HG03039 (cell line): ENCODE data around the gene RNF144A.

Source experiments
- ATAC-seq: cut with Tn5 transposase; IDR thresholded peaks from one replicate; pipeline ENCODE4 v1.9.1; 2021; ENCODE audit warnings: mild to moderate bottlenecking, moderate library complexity; ENCODE audit not compliant: unreplicated experiment

RNF144A gene

DNA sequence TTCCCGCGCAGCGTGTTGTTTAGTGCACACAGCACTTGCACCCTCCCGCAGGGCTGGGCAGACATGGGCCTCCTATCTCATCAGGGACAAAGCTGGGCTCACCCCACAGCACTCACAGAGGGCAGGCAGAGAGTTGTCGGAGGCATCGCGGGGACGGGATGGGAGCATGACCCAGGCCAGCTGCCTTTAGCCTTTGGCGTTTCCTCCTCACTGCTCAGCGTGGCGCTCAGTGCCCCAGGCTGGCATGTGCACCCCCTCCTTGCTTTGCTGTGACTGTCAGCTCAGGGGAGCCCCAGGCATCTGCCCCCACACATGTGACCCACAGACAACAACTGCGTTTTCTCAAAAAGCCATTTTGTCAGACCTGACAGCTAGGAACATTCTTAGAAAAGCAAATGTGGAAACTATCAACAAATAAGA is 101.1 kb downstream of the RNF144A start:
- ATAC-seq = no peak

DNA sequence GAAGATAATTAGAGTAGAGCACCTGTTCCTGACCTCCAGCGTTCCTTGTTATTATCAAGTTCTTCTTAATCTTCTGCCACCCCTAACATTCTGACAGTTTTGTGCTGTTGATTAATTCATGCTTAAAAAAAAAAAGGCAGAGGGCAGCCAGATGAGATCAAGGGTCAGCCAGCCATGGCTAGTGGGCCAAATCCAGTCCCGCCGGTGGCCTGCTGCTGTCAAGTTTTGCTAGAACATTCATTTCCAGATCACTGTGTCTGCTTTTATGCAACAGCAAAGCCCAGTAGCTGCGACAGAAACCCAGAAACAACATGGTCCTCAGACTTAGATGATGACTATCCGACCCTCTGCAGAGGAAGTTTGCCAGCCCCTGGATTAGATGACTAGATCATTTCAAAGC is 101.6 kb downstream of the RNF144A start:
- no peak for ATAC-seq

DNA sequence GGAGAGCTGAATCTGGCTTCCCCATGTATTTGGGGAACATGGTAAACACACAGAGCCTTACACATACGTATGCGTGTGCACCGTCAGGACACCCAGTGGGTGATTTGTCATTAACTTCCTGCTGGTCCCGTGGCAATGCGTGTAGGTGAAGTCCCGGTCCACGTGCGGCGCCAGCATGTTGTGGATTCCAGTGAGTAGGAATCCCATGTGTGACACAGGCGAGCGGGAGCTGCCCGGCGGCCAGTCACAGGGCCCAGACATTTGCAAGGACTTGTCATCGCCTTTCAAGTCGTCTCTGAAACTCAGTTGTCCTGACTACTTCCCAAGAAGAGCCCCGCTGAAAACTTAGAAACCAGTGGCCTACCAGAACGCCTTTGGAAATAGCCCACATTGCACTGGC is 102.0 kb downstream of the RNF144A start:
- ATAC-seq = no peak

DNA sequence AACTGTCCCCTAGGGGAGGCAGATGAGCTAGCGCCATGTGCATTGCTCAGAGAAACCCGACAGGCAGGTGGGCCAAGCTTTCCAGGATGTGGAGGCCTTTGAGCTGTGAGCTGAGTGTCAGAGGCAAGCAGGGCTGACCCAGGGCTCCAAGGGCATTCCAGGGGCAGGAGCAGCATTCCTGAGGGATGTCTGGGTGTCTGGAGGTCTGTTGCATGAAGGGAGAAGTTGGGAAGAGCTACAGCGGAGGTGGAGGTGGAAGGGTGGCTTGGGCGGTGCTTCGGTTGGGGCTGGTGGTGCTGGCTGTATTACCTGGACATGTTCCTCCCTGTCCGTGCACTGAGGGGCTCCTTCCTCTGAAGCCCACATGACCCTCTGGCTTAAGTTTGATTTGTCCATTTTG is 102.8 kb downstream of the RNF144A start:
- no peak for ATAC-seq

DNA sequence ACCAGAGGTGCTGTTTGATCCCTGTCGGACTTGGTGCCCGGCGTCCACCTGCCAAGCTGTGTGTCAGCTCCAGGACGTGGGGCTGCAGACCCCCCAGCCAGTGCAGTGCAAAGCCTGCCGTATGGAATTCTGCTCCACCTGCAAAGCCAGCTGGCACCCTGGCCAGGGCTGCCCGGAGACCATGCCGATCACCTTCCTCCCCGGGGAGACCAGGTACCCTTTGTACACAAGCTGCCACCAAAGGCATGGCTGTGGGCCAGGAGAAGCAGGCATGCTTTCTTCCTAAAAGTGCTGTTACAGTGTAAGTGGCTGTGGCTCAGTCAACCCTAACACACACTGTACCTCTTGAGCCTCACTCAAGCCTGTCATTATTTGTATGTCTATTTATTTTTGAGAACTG is 103.3 kb downstream of the RNF144A start:
- no peak for ATAC-seq

DNA sequence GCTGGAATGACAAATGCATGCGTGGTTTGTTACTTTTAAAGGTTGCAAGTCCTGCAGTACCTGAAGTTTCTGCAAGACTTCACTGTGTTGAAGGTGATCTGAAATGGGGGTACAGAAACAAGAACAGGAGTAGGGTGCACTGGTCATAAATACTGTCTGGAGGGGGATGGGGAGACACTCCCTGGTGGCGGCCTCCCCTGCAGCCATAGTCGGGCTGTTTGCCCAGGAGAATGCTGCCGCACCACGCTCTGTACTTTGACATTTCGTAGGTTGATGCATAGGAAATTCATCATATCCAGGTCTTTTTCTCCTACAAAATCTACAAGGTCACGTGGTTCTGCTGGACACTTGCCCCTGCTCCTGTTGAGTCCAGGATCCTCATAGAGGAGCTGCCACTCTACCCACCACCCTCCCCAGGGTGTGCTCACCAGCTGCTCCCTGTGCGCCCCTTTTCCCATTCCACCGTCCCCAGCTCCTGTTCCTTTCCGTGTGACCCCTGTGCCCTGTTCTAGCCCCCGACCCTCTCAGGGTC is 103.8 kb downstream of the RNF144A start:
- no peak for ATAC-seq

DNA sequence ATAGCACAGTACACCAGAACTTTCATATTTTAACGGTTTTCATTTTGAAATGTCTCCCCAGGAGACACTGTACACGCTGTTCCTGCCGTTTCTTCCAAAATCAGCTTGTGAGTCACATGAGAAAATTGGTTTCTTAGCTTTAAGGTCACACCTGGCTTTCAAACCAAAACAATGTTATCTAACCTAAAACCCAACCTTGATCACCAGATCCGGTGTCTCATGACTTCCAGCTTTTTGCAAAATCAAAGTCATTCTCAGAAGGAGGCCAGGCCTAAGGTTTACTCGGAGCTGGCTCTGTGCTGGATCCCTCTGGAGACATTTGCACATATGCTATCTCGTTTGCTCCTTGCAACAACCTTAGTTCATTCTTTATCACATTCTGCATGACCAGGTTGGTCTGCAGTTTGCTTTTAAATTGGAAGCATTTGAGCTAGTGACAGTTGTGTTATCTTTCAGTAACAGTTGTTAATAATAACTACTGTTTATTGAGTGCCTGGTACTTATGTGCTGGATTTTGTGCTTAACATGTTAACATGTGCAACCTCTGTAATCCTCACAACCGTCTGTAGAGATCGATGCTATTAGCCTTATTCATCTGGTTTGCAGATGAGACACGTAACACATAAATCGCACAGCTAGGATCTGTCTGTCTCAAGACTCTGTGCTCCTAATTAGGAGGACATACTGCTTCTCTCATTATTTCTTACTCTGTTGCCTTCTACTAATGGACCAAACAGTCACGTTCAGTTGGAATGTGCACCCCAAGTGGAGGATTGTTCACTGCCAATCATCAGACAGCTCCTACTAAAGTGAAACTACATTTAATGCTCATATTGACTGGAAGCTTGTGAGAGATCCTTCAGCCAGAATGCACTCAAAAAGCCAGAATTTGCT is 105.5 kb downstream of the RNF144A start:
- ATAC-seq = no peak

DNA sequence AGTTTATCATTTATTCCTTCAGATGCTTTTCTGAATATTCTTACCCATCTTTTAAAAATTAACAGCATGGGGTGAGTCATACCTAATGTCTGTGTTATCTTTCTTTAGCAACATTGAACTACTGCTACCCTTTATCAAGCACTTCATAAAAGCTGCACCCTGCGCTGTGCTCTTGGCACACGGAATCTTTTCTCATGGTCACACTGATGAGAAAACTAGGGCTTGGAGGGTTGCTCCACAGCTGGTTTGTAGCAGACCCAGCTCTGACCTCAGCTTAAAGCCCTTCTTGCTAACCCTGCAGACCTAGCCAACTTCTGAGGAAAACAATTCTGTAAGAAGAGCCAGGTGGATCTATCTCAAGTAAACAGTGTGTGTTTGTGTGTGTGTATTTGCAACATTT is 106.3 kb downstream of the RNF144A start:
- no peak for ATAC-seq

DNA sequence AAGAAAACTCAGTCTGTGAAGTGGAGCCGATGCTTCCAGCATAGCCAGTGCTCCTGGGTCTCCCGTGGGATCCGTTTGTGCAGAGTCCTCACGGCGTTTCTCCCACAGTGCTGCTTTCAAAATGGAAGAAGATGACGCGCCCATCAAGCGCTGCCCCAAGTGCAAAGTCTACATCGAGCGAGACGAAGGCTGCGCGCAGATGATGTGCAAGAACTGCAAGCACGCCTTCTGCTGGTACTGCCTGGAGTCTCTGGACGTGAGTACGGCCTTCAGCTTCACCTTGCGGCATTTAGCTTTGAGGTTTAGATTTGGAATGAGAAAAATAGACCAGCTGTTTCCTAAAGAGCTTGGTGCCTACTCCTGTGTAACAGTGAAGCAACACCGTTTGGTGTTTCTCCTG is 107.0 kb downstream of the RNF144A start:
- no peak for ATAC-seq

DNA sequence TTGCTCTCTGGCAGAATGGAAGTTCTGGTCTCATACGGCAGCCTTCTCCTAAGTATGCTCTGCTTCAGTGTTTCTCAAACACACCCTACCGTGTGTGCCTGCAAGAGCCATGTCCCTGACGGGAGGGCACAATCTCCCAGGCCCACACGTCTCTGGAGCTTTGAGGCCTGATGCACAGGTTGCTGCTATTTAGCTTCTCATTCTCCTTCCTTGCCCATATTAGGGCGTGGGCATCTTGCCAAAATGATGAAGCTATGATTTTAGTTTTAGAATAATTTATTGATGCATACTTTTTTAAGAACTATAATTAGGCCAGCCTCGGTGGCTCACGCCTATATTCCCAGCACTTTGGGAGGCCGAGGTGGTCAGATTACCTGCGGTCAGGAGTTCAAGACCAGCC is 107.9 kb downstream of the RNF144A start:
- ATAC-seq = no peak

DNA sequence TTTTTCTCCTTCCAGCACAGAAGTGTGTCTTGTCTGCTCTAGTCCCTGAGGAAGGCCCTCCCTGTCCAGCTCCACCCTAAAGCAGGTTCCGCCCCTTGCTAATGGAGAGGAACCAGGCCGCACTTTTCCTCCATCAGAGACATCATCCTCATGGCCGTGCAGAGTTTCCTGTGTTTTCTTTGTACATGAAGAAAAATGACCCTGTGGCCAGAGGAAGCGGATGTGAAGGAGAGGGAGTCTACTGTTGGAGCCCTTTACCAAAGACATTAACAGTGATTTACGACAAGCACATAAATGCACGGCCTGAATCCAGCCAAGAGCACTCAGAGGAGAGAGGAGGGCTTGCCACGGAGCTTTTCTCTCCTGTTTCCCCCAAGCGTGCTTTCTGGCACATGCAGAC is 109.5 kb downstream of the RNF144A start:
- ATAC-seq = no peak

DNA sequence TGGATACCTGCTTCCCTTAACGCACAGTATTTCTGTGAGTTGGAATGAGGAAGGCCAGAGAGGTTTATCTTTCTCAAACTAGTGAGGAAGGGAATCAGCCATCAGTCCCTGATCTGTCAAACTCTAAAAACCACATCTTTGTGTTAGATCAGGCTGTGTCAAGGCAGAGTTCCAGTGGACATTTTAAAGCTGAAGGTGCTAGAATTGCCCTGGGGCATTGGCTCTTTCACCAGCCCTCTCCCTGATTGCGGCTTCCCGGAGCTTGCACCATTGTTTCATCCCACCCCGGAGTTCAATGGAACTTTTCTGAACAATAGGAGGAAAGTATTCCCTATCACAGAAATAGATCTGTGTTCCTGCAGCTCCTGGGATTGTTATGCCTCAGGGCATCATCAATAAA is 110.2 kb downstream of the RNF144A start:
- no peak for ATAC-seq

DNA sequence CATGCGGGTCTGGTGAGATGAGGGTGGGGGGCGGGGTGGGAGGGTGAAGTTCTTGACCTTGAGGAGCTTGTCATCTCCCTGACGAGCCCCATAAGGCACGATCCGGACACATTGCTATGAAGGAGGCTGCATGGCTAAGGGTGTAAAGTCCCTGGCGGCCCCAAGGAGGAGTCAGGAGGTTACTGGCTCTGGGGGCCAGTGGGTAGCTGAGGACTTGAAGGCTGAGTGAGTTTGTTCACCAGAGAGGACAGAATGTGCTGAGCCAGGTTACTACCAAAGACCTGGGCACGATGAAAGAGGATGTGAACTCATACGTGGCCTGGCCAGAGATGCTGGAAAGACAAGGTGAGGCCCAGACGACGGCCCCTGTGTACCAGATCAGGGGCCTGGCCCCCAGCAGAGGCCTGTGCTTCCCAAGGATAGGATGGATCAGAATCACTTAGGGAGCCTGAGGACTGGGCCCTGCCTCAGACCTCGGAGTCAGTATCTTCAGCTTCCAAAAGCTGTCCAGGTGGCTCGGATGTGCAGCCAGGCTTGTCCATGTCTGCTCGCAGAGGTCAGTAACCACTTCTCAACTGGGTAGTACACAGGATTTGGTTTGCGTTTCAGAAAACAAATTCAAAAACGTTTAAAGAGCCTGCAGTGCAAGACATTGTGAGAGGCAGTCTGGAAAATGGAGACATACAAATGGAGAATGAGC is 110.9 kb downstream of the RNF144A start:
- no peak for ATAC-seq

DNA sequence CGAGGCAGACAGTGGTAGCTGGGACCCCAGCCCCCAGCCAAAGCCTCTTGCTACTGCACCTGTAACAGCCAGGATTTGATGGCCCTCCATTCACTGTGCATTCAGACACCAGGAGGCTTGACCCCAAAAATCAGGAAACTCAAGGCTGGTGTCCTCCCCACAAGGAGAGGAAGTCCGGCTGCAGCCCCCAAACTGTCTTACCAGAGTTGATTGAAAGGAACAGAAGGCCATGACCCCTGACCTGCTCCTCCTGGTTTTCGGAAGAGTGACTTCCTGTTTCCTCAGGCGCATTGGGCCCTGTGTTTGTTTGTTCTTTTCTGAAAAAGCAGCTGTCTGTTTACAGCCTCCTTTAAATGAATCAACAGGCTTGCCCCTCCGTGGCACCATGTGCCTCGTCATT is 111.6 kb downstream of the RNF144A start:
- ATAC-seq = no peak

DNA sequence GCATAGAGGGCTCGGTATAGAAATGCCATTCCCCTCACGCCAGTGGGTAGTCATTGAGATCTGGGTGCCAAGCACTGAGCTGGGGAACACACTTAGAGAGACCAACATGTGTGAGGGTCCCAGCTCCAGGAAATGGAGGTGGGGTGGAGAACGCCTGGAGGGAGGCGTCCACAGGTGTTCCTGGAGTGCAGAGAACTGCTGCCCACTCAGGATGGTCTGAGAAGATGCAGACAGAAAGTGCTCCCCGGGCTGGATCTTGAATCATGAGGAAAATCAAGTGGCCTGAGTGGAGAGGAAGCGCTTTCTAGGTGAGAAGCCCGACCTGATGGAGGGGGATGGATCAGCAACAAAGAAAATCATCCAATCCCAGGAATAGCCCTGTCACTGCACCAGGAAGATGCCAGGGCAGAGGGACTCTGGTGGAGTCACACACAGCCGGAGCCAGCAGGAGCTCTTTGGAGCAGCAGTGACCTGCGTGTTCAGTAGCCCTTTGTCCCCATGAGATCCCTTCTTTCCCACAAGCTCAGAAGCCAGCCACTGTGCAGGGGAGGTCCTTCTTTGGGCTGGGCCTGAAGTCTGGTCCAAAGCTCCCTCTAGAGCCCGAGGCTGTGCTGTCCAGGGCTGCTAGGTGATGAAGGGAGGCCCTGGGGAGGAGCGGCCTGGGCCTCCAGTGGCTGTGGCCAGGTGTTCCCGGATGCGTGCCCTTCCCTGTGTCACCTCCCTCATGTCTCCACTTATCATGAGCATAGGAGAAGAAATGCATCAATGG is 112.3 kb downstream of the RNF144A start:
- no peak for ATAC-seq

DNA sequence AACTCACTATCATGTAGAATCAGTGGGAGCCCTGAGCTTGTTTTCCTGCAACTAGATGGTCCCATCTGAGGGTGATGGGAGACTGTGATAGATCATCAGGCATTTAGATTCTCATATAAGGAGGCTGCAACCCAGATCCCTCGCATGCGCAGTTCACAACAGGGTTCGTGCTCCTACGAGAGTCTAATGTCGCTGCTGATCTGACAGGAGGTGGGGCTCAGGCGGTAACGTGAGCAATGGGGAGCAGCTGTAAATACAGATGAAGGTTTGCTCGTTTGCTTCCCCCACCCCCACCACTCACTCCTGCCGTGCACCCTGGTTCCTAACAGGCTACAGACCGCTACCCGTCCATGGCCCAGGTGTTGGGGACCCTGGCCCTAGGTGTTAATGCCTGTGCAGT is 113.6 kb downstream of the RNF144A start:
- ATAC-seq = no peak

DNA sequence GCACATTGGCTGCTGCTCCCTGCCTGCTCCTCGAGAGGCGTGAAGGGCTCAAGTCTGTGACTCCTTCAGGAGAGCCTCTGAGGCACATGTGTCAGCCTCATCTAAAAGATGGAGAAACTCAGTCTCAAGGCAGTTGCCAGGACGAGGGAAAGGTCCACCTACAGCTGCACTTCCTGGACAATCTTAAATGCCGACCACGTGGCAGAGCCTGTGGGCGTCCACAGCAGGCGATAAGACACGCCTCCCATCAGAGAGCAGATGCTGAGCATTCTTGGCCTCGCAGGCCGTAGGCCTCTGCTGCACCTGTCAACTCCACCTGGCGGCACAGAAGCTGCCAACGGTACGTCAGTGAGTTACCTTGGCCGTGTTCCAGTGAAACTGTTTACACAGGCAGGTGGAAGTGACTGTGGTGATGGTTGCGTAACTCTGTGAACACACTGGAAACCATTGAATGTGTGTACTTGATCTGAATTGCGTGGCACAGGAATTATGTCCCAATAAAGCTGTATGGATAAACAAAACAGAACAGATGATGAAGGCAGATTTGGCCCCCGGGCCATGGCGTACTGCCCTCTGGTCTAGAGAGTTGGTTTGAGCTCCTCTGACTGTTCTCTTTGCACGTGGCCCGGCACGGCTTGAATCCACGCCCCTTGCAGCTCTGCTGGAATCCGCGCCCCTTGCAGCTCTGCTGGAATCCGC is 114.5 kb downstream of the RNF144A start:
- ATAC-seq = no peak

DNA sequence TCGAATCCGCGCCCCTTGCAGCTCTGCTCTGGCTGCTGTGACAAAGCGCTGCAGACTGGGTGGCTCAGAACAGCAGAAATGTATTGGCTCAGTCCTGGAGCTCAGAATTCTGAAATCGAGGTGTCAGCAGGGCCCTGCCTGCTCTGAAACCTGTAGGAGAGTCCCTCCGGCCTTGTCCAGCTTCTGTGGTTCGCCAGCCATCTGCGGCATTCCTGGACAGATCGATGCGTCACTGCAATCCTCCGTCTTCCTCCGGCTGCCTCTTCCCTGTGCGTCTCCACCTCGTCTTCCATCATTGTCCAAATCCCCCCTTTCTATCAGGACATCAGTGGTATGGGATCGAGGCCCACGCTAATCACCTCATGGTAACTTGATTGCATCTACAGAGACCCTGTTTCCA is 115.2 kb downstream of the RNF144A start:
- ATAC-seq = no peak

DNA sequence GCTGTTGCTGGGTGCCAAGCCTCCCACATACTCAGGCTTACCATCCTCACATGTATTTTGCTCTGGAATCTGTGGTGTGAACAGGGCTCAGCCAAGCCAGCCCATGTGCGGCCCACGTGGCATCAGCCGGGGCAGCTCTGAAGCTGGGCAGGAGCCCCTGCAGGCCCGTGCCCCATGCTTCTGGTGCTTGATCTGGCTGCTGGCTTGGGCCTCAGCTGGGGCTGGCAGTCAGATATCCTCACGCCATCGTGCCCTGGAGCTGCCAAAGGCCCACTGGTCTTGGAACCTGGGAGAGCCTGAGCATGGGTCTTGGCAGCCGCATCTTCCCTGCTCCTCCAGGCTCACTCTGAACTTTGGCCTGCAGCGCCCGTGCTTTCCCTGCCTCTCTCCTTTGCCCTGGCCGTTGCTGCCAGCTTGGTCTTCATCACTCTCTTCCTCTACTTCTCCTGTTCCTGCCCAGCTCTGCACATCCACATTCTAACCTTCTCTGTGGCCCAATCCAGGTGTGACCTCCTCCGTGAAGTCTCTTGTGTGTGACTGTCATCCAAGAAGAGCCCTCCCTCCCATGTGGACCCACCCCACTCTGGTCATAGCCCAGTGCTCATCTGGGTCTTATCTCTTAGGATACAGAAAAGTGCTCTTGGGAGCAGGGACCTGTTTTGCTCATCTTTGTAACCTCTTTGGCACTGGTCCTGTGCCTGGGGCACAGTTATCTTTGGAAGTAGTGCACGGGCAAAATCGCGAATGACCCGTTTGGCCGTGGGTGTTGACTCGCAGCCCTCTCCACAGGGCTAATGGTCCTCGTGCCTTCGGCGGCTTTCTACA is 116.1 kb downstream of the RNF144A start:
- ATAC-seq = no peak

DNA sequence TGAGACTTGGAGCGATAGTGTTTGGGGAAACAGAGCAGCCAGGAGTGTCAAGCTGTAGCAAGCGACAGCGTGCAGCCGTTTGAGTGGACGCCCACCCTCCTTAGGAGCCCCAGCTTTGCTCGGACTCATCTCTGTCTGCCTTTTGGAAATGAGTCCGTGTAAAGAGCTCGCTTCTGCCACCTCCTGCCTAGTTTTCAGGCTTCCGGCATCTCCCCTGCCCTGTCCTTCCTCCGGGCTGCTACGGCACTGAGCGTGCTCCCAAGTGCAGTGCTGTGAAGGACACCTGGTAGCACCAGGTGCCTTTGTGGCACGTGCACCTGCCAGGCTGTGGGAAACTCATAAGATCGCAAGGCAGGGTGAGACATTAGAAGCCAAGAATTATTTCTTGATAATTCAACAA is 117.1 kb downstream of the RNF144A start:
- no peak for ATAC-seq
